Ramos (cell line): ENCODE data around the gene NCAM2.

Source experiments
- in situ Hi-C: fragments of 300-500 bp; cut with MboI; formaldehyde crosslinking; loops from one replicate; pipeline ENCODE4 v1.14.3; 2022; ENCODE audit warnings: low sequenced_read_pairs; ENCODE audit not compliant: unreplicated experiment

The NCAM2 gene

GRCh38 chr21:20997636-20998455 lies at the start of gene NCAM2:
TSS of gene NCAM2 (plus strand) at chr21:20998409.
- in situ Hi-C loops = no loop called here

- in situ Hi-C loops = no loop called here
These were observed 48.3 kb upstream of the NCAM2 start for GRCh38 chr21:20949884-20950283.

GRCh38 chr21:20965816-20966215 lies 32.4 kb upstream of the NCAM2 start:
- in situ Hi-C loops = no loop called here

- in situ Hi-C loops = no loop called here
These were observed 29.8 kb upstream of the NCAM2 start for GRCh38 chr21:20968391-20968790.

- in situ Hi-C loops = no loop called here
These were observed 27.5 kb upstream of the NCAM2 start for GRCh38 chr21:20970691-20971090.

GRCh38 chr21:20971296-20971921 lies 26.8 kb upstream of the NCAM2 start:
- in situ Hi-C loops = no loop called here

GRCh38 chr21:20994790-20995189 lies 3.4 kb upstream of the NCAM2 start:
- in situ Hi-C loops = no loop called here

- in situ Hi-C loops = no loop called here
These were observed 1.5 kb upstream of the NCAM2 start for GRCh38 chr21:20996421-20997310.

- in situ Hi-C loops = no loop called here
These were observed 936 bp upstream of the NCAM2 start for GRCh38 chr21:20997311-20997635.

- in situ Hi-C loops = no loop called here
These were observed 214 bp downstream of the NCAM2 start for GRCh38 chr21:20998456-20998789.

GRCh38 chr21:20998886-20999285 lies 677 bp downstream of the NCAM2 start:
- in situ Hi-C loops = no loop called here

- in situ Hi-C loops = loop anchor here (25.0 kb wide), 1 partner anchor 1788 kb away; no protein-coding TSS in a partner anchor
These were observed 1.4 kb downstream of the NCAM2 start for GRCh38 chr21:20999659-21000058.

GRCh38 chr21:21000591-21001175 lies 2.5 kb downstream of the NCAM2 start:
- in situ Hi-C loops = loop anchor here (25.0 kb wide), 1 partner anchor 1787 kb away; no protein-coding TSS in a partner anchor

GRCh38 chr21:21001591-21002100 lies 3.4 kb downstream of the NCAM2 start:
- in situ Hi-C loops = loop anchor here (25.0 kb wide), 1 partner anchor 1786 kb away; no protein-coding TSS in a partner anchor

GRCh38 chr21:21002153-21002552 lies 3.9 kb downstream of the NCAM2 start:
- in situ Hi-C loops = loop anchor here (25.0 kb wide), 1 partner anchor 1785 kb away; no protein-coding TSS in a partner anchor

GRCh38 chr21:21003701-21004100 lies 5.5 kb downstream of the NCAM2 start:
- in situ Hi-C loops = loop anchor here (25.0 kb wide), 1 partner anchor 1784 kb away; no protein-coding TSS in a partner anchor

- in situ Hi-C loops = loop anchor here (25.0 kb wide), 1 partner anchor 1780 kb away; no protein-coding TSS in a partner anchor
These were observed 9.4 kb downstream of the NCAM2 start for GRCh38 chr21:21007606-21008005.

GRCh38 chr21:21010228-21010627 lies 12.0 kb downstream of the NCAM2 start:
- in situ Hi-C loops = loop anchor here (25.0 kb wide), 1 partner anchor 1777 kb away; no protein-coding TSS in a partner anchor

- in situ Hi-C loops = loop anchor here (25.0 kb wide), 1 partner anchor 1777 kb away; no protein-coding TSS in a partner anchor
These were observed 12.5 kb downstream of the NCAM2 start for GRCh38 chr21:21010698-21011097.

- in situ Hi-C loops = loop anchor here (25.0 kb wide), 1 partner anchor 1768 kb away; no protein-coding TSS in a partner anchor
These were observed 20.6 kb downstream of the NCAM2 start for GRCh38 chr21:21018821-21019220.
